Endothelial cell of umbilical vein (primary cell): Measurements from ENCODE around the gene FURIN. TPM values are rescaled to one million over a fixed set of nuclear protein-coding genes. Genes with fewer than 3 reads are reported as not detected.
"Not testable (repeated sequence)": the region's sequence is repeated elsewhere in the genome, so short reads cannot be mapped to it uniquely, and the experiment has no call there.

ENCODE experiments used
- BruUV-seq: library from RNA; stranded (reverse); fragments of 400-500 nt; replicated peaks from 2 replicates; lab custom pipeline; 2021; lab: Mats Ljungman, UMichigan
- CTCF ChIA-PET: fragments of 300-600, 350-600 bp; sonication (Branson Sonifier 250); formaldehyde crosslinking; loops from one replicate; lab custom pipeline; 2021; ENCODE audit warnings: antibody characterized with exemption, inconsistent platforms; lab: Charles Lee
- POLR2A ChIA-PET: fragments of 300-600, 350-600 bp; sonication (Branson Sonifier 250); formaldehyde crosslinking; loops from one replicate; lab custom pipeline; 2021; ENCODE audit warnings: antibody characterized with exemption, inconsistent platforms; lab: Charles Lee
- DNase-seq: peaks from one replicate; pipeline ENCODE4 v3.0.0-alpha.2; 2011; ENCODE audit warnings: low read depth, low spot score
- FAIRE-seq: peaks from 2 replicates; lab custom pipeline; 2011; peaks lifted over from hg19 to GRCh38; lab: Jason Lieb, UNC
- H2AFZ ChIP-seq: 2 replicates; pipeline ENCODE4 v1.6.0; 2012; ENCODE audit warnings: low read depth, low read length, control low read depth, inconsistent platforms
- H3K27ac ChIP-seq: 2 replicates; pipeline ENCODE4 v1.5.1; 2011; ENCODE audit warnings: low read depth, mild to moderate bottlenecking, control low read depth, low read length, moderate library complexity; ENCODE audit not compliant: insufficient read depth
- H3K27me3 ChIP-seq, 2 experiments: 2 replicates each; pipeline versions ENCODE4 v1.6.0 to v1.6.1; 2011; ENCODE audit warnings: low read length in 2 of 2, mixed read lengths in 1 of 2; ENCODE audit not compliant: control insufficient read depth in 2 of 2, insufficient read depth in 2 of 2
- H3K36me3 ChIP-seq, 2 experiments: 2 replicates in 1 of 2; 3 replicates in 1 of 2; pipeline ENCODE4 v1.5.1; 2011; ENCODE audit warnings: low read length in 2 of 2, mild to moderate bottlenecking in 1 of 2, moderate library complexity in 1 of 2; ENCODE audit not compliant: control insufficient read depth in 2 of 2, insufficient read depth in 2 of 2; ENCODE audit errors: extremely low read depth in 1 of 2
- H3K4me1 ChIP-seq: 3 replicates; pipeline ENCODE4 v1.5.1; 2011; ENCODE audit warnings: mild to moderate bottlenecking, low read length; ENCODE audit not compliant: control insufficient read depth, insufficient read depth; ENCODE audit errors: extremely low read depth
- H3K4me2 ChIP-seq: 2 replicates; pipeline ENCODE4 v1.6.1; 2011; ENCODE audit warnings: low read length, control low read depth, mixed read lengths; ENCODE audit not compliant: insufficient read depth
- H3K4me3 ChIP-seq, 3 experiments: fragments of 200-600 bp in 1 of 3; sonication (generic), shearing (Covaris generic) in 1 of 3; replicated peaks in 1 of 3; 2 replicates each; pipeline ENCODE4 v1.5.1; 2011 to 2016; ENCODE audit warnings: control low read depth in 3 of 3, low read length in 3 of 3, mild to moderate bottlenecking in 2 of 3, inconsistent platforms in 1 of 3, low read depth in 1 of 3, moderate library complexity in 1 of 3; ENCODE audit not compliant: insufficient read depth in 1 of 3
- H3K79me2 ChIP-seq: 2 replicates; pipeline ENCODE4 v1.6.0; 2012; ENCODE audit warnings: low read length, inconsistent platforms; ENCODE audit not compliant: control insufficient read depth, insufficient read depth
- H3K9ac ChIP-seq: replicated peaks from 2 replicates; pipeline ENCODE3; 2011; ENCODE audit warnings: low read length, control low read depth; ENCODE audit not compliant: insufficient read depth; ENCODE audit errors: extremely low read depth
- H3K9me1 ChIP-seq: replicated peaks from 3 replicates; pipeline ENCODE4 v1.6.0; 2011; ENCODE audit warnings: mild to moderate bottlenecking, low read length; ENCODE audit not compliant: control insufficient read depth, insufficient read depth; ENCODE audit errors: extremely low read depth
- H3K9me3 ChIP-seq: replicated peaks from 2 replicates; pipeline ENCODE4 v1.5.1; 2012; ENCODE audit warnings: low read length, inconsistent platforms; ENCODE audit not compliant: control insufficient read depth, insufficient read depth
- H4K20me1 ChIP-seq: replicated peaks from 2 replicates; pipeline ENCODE3; 2011; ENCODE audit warnings: mild to moderate bottlenecking, low read length; ENCODE audit not compliant: control insufficient read depth, insufficient read depth; ENCODE audit errors: extremely low read depth
- EZH2 ChIP-seq: IDR thresholded peaks from 2 replicates; pipeline ENCODE4 v1.6.1; 2012; ENCODE audit warnings: borderline replicate concordance, low read depth, mild to moderate bottlenecking, moderate library complexity, low read length, inconsistent platforms; ENCODE audit not compliant: severe bottlenecking
- FOS ChIP-seq: IDR thresholded peaks from 2 replicates; pipeline ENCODE4 v1.6.1; 2011; ENCODE audit warnings: mild to moderate bottlenecking, low read length, moderate library complexity, borderline replicate concordance; ENCODE audit not compliant: insufficient read depth
- GATA2 ChIP-seq: IDR thresholded peaks from 2 replicates; pipeline ENCODE4 v1.7.0; 2011; ENCODE audit warnings: low read depth, mild to moderate bottlenecking, moderate library complexity, mixed read lengths, low read length; ENCODE audit not compliant: insufficient read length, insufficient read depth
- JUN ChIP-seq: IDR thresholded peaks from 2 replicates; pipeline ENCODE4 v1.6.1; 2011; ENCODE audit warnings: borderline replicate concordance, low read depth; ENCODE audit not compliant: insufficient read length, insufficient read depth
- MAX ChIP-seq: IDR thresholded peaks from 2 replicates; pipeline ENCODE4 v1.6.1; 2011; ENCODE audit not compliant: insufficient read depth, insufficient read length
- MYC ChIP-seq: IDR thresholded peaks from one replicate; pipeline ENCODE4 v1.6.1; 2011; ENCODE audit warnings: mild to moderate bottlenecking, low read depth, low read length
- POLR2A ChIP-seq: IDR thresholded peaks from 2 replicates; pipeline ENCODE4 v1.6.1; 2012; ENCODE audit warnings: low read depth, mild to moderate bottlenecking, control low read depth, low read length
- POLR2AphosphoS5 ChIP-seq: IDR thresholded peaks from 2 replicates; pipeline ENCODE4 v1.6.1; 2012; ENCODE audit warnings: low read depth, mild to moderate bottlenecking, control low read depth, low read length, moderate library complexity; ENCODE audit not compliant: insufficient read depth
- dilution Hi-C: fragments of 300-500 bp; cut with MboI; formaldehyde crosslinking; loops from one replicate; pipeline ENCODE4 v1.15.0; 2019; ENCODE audit warnings: low sequenced_read_pairs; ENCODE audit not compliant: extremely low pct_ligation_motif_present
- intact Hi-C: fragments of 100-400 bp; cut with micrococcal nuclease; formaldehyde crosslinking; loops from one replicate; pipeline ENCODE4 v1.10.0; 2022
- polyA plus RNA-seq, 4 experiments: library from polyadenylated mRNA; depleted of rRNA in 3 of 4; stranded (reverse) in 3 of 4; unstranded in 1 of 4; fragments of >200 nt; gene quantifications; 2 replicates each; pipeline versions ENCODE4 v1.2.1 to v1.2.3, GENCODE V29; 2011 to 2012; ENCODE audit warnings: missing spikeins in 1 of 4
- total RNA-seq: library from RNA; stranded (reverse); gene quantifications from 2 replicates; pipeline ENCODE4 v1.2.3, GENCODE V29; 2021
- TF ChIP-seq, protein P1 (sequence below), 2 donors: IDR thresholded peaks; 1 replicate in 1 of 2; 2 replicates in 1 of 2; pipeline ENCODE4 v1.5.1; 2011; ENCODE audit warnings: low read length in 2 of 2, mild to moderate bottlenecking in 2 of 2, moderate library complexity in 2 of 2, control low read depth in 1 of 2, inconsistent platforms in 1 of 2, low read depth in 1 of 2; ENCODE audit not compliant: insufficient read depth in 1 of 2; ENCODE audit errors: extremely low read depth in 1 of 2

Gene FURIN
- total and polyA plus RNA-seq, 2 donors (not counting 3 experiments of a cell fraction or from before 2014, with no cell fraction given), result 77.4 to 131 TPM

- Histone ChIP-seq H3K9me3 (no peaks in the 10 kb centered on the region), H3K9me1 (no peaks in the 10 kb centered on the region), H4K20me1 (no peaks in the 10 kb centered on the region), H3K4me1 (peaks cover 10% of the 10 kb centered on the region), H3K36me3 (peaks cover 5 to 57% of the 10 kb centered on the region in 2 experiments), H3K4me2 (no peak overlapping the region), H2AFZ (no peak overlapping the region), H3K27ac (no peak overlapping the region), H3K79me2 (peaks cover 4% of the 10 kb centered on the region), H3K9ac (no peak overlapping the region), H3K4me3 (no peak overlapping the region), H3K27me3 (no peaks in the 10 kb centered on the region)
- DNase-seq, result no peak
- BruUV-seq, result no TSS peak
- POLR2A ChIA-PET, result no interaction called here
- dilution Hi-C loops, result no loop called here
- no peak for TF ChIP-seq GATA2
- TF ChIP-seq, protein P1, sequence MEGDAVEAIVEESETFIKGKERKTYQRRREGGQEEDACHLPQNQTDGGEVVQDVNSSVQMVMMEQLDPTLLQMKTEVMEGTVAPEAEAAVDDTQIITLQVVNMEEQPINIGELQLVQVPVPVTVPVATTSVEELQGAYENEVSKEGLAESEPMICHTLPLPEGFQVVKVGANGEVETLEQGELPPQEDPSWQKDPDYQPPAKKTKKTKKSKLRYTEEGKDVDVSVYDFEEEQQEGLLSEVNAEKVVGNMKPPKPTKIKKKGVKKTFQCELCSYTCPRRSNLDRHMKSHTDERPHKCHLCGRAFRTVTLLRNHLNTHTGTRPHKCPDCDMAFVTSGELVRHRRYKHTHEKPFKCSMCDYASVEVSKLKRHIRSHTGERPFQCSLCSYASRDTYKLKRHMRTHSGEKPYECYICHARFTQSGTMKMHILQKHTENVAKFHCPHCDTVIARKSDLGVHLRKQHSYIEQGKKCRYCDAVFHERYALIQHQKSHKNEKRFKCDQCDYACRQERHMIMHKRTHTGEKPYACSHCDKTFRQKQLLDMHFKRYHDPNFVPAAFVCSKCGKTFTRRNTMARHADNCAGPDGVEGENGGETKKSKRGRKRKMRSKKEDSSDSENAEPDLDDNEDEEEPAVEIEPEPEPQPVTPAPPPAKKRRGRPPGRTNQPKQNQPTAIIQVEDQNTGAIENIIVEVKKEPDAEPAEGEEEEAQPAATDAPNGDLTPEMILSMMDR (IDR thresholded peaks at IDR 0.05; ENCODE audit: extremely low read depth in 1 of 2, insufficient read depth in 1 of 2, low read depth in 1 of 2, low read length in 2 of 2), result no peak
- no peak for TF ChIP-seq POLR2AphosphoS5
- no peak for TF ChIP-seq FOS
- no peak for TF ChIP-seq POLR2A
- no peak for TF ChIP-seq MYC
- TF ChIP-seq EZH2, result no peak
- TF ChIP-seq MAX, result no peak
- no peak for TF ChIP-seq JUN
- no peak for FAIRE-seq
- CTCF ChIA-PET, result interaction anchor here (7.3 kb wide), 1 partner anchor 24 kb away, joined by 57 read pairs; the partner anchor contains the start of gene HDDC3
- intact Hi-C loops, result no loop called here
These were observed 39.6 kb downstream of the FURIN start for GRCh38 chr15:90907838-90908507.

DNA sequence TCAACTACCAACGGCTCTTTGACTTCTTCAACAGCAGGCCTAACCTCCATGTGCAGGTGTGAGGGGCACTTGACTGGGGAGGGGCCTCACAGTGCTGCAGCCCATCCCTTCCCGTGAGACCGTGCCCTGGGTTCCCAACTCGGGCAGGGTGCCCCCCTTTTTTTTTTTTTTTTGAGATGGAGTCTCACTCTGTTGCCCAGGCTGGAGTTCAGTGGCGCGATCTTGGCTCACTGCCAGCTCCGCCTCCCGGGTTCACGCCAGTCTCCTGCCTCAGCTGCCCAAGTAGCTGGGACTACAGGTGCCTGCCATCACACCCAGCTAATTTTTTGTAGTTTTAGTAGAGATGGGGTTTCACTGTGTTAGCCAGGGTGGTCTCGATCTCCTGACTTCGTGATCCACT is 41.1 kb downstream of the FURIN start:
- H3K4me1 ChIP-seq, intact Hi-C loops, H3K4me2 ChIP-seq, H4K20me1 ChIP-seq, H3K9me1 ChIP-seq, H3K79me2 ChIP-seq, POLR2A ChIA-PET, H3K9me3 ChIP-seq, DNase-seq, dilution Hi-C loops, H3K9ac ChIP-seq, H2AFZ ChIP-seq, H3K27ac ChIP-seq, H3K27me3 ChIP-seq, FAIRE-seq, BruUV-seq, H3K4me3 ChIP-seq: not testable (repeated sequence)
- CTCF ChIA-PET, result interaction anchor here (0.7 kb wide), 1 partner anchor 27 kb away, joined by 3 read pairs; no protein-coding TSS in a partner anchor
- H3K36me3 ChIP-seq, result peaks cover 5 to 67% of the 10 kb centered on the region in 2 experiments
